Measurements from ENCODE around the gene F3. TPM values are rescaled to one million over a fixed set of nuclear protein-coding genes. Genes with fewer than 3 reads are reported as not detected.
"Not testable (repeated sequence)": the region's sequence is repeated elsewhere in the genome, so short reads cannot be mapped to it uniquely, and the experiment has no call there.

Gene F3
- total and polyA plus RNA-seq, 4 donors = 1.0 to 2.7 (median 1.4) TPM

DNA sequence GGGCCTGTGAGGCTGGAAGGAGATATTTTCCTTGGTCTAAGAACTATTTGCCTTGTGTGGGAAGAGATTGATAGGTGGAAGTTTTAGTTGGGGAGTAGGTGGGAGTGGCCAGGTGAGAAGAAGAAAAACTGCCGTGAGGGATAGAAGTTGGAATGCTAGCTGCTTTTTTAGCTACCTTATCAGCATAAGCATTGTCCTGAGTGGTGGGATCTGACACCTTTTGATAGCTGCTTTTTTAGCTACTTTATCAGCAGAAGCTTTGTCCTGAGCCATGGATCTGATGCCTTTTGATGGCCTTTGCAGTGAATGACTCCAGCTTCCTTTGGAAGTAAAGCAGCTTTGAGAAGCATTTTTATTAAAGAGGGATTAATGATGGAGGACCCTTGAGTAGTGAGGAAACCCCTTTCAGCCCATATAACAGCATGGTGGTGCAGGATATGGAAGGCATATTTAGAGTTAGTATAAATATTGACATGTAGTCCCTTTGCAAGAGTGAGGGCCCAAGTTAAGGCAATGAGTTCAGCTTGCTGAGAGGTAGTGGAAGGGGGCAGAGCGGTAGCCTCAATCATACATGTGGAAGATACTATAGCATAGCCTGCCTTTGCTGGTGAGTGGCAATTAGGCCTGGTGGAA, 26.5 kb upstream of the F3 start:
- DNase-seq (ENCODE audit: low spot score); H3K4me3 ChIP-seq (ENCODE audit: low read depth in 1 of 3, low read length in 3 of 3); H3K27me3 ChIP-seq (ENCODE audit: control insufficient read depth in 4 of 4, insufficient read depth in 4 of 4, low read length in 3 of 4); H3K4me1 ChIP-seq (ENCODE audit: control insufficient read depth in 4 of 4, insufficient read depth in 4 of 4, low read length in 3 of 4); H3K36me3 ChIP-seq (ENCODE audit: control insufficient read depth in 4 of 4, insufficient read depth in 3 of 4, low read depth in 1 of 4, low read length in 3 of 4); H3K9me3 ChIP-seq (ENCODE audit: control insufficient read depth in 4 of 4, low read length in 3 of 4); H3K27ac ChIP-seq (ENCODE audit: low read depth in 1 of 2, low read length in 2 of 2); H3K9ac ChIP-seq (ENCODE audit: low read depth in 1 of 2, low read length in 2 of 2): not testable (repeated sequence)
- 94% methylated on average over 2 of the region's 2 CpGs for WGBS

- not testable (repeated sequence) for H3K4me3 ChIP-seq (ENCODE audit: low read depth in 1 of 3, low read length in 3 of 3); H3K36me3 ChIP-seq (ENCODE audit: control insufficient read depth in 4 of 4, insufficient read depth in 3 of 4, low read depth in 1 of 4, low read length in 3 of 4); DNase-seq (ENCODE audit: low spot score); H3K27me3 ChIP-seq (ENCODE audit: control insufficient read depth in 4 of 4, insufficient read depth in 4 of 4, low read length in 3 of 4); H3K27ac ChIP-seq (ENCODE audit: low read depth in 1 of 2, low read length in 2 of 2); H3K4me1 ChIP-seq (ENCODE audit: control insufficient read depth in 4 of 4, insufficient read depth in 4 of 4, low read length in 3 of 4); H3K9ac ChIP-seq (ENCODE audit: low read depth in 1 of 2, low read length in 2 of 2); H3K9me3 ChIP-seq (ENCODE audit: control insufficient read depth in 4 of 4, low read length in 3 of 4)
- 76% methylated on average over 5 of the region's 5 CpGs for WGBS
These were observed 24.9 kb upstream of the F3 start for GRCh38 chr1:94566436-94566835.

DNA sequence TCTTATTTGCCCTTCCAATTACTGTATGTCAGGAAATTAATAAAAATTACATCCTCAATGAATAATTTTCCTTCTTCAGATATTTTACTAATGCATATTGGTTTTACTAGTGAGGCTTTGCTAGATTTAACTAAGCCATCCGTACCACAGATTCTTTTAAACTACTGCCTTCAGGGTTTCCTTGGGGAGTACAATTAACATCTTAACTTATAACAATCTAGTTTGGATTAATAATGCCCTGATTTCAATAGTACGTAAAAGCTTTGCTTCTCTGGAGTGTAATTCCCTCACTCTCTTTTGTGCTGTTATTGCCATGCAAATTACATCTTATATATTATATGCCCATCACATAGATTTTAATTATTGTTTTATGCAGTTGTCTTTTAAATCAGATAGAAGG, 24.3 kb upstream of the F3 start:
- Histone ChIP-seq H3K4me3 (ENCODE audit: low read depth in 1 of 3, low read length in 3 of 3) (no peak overlapping the region), H3K4me1 (ENCODE audit: control insufficient read depth in 4 of 4, insufficient read depth in 4 of 4, low read length in 3 of 4) (no peaks in the 10 kb centered on the region), H3K36me3 (ENCODE audit: control insufficient read depth in 4 of 4, insufficient read depth in 3 of 4, low read depth in 1 of 4, low read length in 3 of 4) (no peaks in the 10 kb centered on the region), H3K27me3 (ENCODE audit: control insufficient read depth in 4 of 4, insufficient read depth in 4 of 4, low read length in 3 of 4) (no peaks in the 10 kb centered on the region), H3K27ac (ENCODE audit: low read depth in 1 of 2, low read length in 2 of 2) (no peak overlapping the region), H3K9me3 (ENCODE audit: control insufficient read depth in 4 of 4, low read length in 3 of 4) (peaks cover 0 to 1% (median 0%) of the 10 kb centered on the region in 4 donors), H3K9ac (ENCODE audit: low read depth in 1 of 2, low read length in 2 of 2) (no peak overlapping the region)
- no peak for DNase-seq (ENCODE audit: low spot score)
- WGBS = 96% methylated on average over 2 of the region's 2 CpGs
- TF ChIP-seq, protein P1, sequence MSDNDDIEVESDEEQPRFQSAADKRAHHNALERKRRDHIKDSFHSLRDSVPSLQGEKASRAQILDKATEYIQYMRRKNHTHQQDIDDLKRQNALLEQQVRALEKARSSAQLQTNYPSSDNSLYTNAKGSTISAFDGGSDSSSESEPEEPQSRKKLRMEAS (IDR thresholded peaks at IDR 0.05) = no peak
- TF ChIP-seq HNF4A (conservative IDR thresholded peaks at IDR 0.05) (no peak), EGR1 (IDR thresholded peaks at IDR 0.05; ENCODE audit: low read depth in 2 of 2) (no peak), TAF1 (conservative IDR thresholded peaks at IDR 0.05) (no peak), HNF4G (IDR thresholded peaks at IDR 0.05) (no peak), FOXA1 (IDR thresholded peaks at IDR 0.05) (no peak), FOXA2 (IDR thresholded peaks at IDR 0.05) (no peak), ZBTB33 (IDR thresholded peaks at IDR 0.05) (no peak), GABPA (IDR thresholded peaks at IDR 0.05 in 1 of 2, conservative IDR thresholded peaks at IDR 0.05 in 1 of 2) (no peak), SP1 (IDR thresholded peaks at IDR 0.05) (no peak), REST (IDR thresholded peaks at IDR 0.05) (no peak)
- TF ChIP-seq, protein P2, sequence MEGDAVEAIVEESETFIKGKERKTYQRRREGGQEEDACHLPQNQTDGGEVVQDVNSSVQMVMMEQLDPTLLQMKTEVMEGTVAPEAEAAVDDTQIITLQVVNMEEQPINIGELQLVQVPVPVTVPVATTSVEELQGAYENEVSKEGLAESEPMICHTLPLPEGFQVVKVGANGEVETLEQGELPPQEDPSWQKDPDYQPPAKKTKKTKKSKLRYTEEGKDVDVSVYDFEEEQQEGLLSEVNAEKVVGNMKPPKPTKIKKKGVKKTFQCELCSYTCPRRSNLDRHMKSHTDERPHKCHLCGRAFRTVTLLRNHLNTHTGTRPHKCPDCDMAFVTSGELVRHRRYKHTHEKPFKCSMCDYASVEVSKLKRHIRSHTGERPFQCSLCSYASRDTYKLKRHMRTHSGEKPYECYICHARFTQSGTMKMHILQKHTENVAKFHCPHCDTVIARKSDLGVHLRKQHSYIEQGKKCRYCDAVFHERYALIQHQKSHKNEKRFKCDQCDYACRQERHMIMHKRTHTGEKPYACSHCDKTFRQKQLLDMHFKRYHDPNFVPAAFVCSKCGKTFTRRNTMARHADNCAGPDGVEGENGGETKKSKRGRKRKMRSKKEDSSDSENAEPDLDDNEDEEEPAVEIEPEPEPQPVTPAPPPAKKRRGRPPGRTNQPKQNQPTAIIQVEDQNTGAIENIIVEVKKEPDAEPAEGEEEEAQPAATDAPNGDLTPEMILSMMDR (IDR thresholded peaks at IDR 0.05; ENCODE audit: low read depth, low read length, missing input control) = no peak

Data from liver (tissue), 9 donors.